HEK293 (cell line): ENCODE measurements around the gene LMO3.

Source experiments
- RBAK ChIP-seq: fragments of 450-650 bp; formaldehyde crosslinking; IDR thresholded peaks from 2 replicates; pipeline ENCODE4 v1.5.1; 2016; ENCODE audit warnings: missing biosample characterization, missing genetic modification characterization
- ZNF184 ChIP-seq: fragments of 450-650 bp; IDR thresholded peaks from 2 replicates; pipeline ENCODE4 v1.5.1; 2018; ENCODE audit warnings: missing biosample characterization, mild to moderate bottlenecking, missing genetic modification characterization
- TF ChIP-seq, protein P1 (sequence below): fragments of 450-650 bp; formaldehyde crosslinking; IDR thresholded peaks from 2 replicates; pipeline ENCODE4 v1.5.1; 2016; ENCODE audit warnings: missing biosample characterization, missing genetic modification characterization
- TF ChIP-seq, protein P2 (sequence below): fragments of 450-650 bp; formaldehyde crosslinking; IDR thresholded peaks from 2 replicates; pipeline ENCODE4 v1.5.1; 2016; ENCODE audit warnings: missing biosample characterization, missing genetic modification characterization
- TF ChIP-seq, protein P3 (sequence below): fragments of 450-650 bp; formaldehyde crosslinking; IDR thresholded peaks from 2 replicates; pipeline ENCODE4 v1.5.1; 2016; ENCODE audit warnings: missing biosample characterization, missing genetic modification characterization, borderline replicate concordance
- TF ChIP-seq, protein P4 (sequence below): fragments of 450-650 bp; formaldehyde crosslinking; IDR thresholded peaks from 2 replicates; pipeline ENCODE4 v1.5.1; 2016; ENCODE audit warnings: missing biosample characterization, missing genetic modification characterization

DNA sequence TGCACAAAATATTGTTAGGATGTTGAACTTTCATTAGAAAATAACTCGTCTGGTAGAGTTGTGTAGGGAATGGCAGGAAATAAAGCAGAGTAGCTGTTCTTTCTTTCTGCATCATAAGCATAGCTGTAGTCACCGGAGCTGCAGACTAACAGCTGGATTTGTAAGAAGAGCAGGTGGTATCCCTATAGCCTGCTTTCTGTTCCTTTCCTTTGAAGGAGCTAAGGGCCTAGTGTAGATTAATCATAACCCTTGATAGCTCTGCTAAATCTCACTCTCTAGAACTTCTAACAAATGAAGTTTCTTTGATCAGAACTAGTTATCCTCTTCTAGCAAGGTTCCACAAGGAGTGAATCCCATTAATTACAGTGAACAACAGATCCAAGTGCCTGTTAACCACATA is 3.5 kb downstream of the LMO3 start:
- TF ChIP-seq, protein P1, sequence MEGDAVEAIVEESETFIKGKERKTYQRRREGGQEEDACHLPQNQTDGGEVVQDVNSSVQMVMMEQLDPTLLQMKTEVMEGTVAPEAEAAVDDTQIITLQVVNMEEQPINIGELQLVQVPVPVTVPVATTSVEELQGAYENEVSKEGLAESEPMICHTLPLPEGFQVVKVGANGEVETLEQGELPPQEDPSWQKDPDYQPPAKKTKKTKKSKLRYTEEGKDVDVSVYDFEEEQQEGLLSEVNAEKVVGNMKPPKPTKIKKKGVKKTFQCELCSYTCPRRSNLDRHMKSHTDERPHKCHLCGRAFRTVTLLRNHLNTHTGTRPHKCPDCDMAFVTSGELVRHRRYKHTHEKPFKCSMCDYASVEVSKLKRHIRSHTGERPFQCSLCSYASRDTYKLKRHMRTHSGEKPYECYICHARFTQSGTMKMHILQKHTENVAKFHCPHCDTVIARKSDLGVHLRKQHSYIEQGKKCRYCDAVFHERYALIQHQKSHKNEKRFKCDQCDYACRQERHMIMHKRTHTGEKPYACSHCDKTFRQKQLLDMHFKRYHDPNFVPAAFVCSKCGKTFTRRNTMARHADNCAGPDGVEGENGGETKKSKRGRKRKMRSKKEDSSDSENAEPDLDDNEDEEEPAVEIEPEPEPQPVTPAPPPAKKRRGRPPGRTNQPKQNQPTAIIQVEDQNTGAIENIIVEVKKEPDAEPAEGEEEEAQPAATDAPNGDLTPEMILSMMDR (tag by site-specific recombination), result no peak
- TF ChIP-seq ZNF184 (tag by site-specific recombination), result no peak
- no peak for TF ChIP-seq RBAK (tag by site-specific recombination)
- TF ChIP-seq, protein P2, sequence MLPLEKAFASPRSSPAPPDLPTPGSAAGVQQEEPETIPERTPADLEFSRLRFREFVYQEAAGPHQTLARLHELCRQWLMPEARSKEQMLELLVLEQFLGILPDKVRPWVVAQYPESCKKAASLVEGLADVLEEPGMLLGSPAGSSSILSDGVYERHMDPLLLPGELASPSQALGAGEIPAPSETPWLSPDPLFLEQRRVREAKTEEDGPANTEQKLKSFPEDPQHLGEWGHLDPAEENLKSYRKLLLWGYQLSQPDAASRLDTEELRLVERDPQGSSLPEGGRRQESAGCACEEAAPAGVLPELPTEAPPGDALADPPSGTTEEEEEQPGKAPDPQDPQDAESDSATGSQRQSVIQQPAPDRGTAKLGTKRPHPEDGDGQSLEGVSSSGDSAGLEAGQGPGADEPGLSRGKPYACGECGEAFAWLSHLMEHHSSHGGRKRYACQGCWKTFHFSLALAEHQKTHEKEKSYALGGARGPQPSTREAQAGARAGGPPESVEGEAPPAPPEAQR (tag by site-specific recombination), result no peak
- TF ChIP-seq, protein P3, sequence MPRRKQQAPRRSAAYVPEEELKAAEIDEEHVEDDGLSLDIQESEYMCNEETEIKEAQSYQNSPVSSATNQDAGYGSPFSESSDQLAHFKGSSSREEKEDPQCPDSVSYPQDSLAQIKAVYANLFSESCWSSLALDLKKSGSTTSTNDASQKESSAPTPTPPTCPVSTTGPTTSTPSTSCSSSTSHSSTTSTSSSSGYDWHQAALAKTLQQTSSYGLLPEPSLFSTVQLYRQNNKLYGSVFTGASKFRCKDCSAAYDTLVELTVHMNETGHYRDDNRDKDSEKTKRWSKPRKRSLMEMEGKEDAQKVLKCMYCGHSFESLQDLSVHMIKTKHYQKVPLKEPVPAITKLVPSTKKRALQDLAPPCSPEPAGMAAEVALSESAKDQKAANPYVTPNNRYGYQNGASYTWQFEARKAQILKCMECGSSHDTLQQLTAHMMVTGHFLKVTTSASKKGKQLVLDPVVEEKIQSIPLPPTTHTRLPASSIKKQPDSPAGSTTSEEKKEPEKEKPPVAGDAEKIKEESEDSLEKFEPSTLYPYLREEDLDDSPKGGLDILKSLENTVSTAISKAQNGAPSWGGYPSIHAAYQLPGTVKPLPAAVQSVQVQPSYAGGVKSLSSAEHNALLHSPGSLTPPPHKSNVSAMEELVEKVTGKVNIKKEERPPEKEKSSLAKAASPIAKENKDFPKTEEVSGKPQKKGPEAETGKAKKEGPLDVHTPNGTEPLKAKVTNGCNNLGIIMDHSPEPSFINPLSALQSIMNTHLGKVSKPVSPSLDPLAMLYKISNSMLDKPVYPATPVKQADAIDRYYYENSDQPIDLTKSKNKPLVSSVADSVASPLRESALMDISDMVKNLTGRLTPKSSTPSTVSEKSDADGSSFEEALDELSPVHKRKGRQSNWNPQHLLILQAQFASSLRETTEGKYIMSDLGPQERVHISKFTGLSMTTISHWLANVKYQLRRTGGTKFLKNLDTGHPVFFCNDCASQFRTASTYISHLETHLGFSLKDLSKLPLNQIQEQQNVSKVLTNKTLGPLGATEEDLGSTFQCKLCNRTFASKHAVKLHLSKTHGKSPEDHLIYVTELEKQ (tag by site-specific recombination), result no peak
- TF ChIP-seq, protein P4, sequence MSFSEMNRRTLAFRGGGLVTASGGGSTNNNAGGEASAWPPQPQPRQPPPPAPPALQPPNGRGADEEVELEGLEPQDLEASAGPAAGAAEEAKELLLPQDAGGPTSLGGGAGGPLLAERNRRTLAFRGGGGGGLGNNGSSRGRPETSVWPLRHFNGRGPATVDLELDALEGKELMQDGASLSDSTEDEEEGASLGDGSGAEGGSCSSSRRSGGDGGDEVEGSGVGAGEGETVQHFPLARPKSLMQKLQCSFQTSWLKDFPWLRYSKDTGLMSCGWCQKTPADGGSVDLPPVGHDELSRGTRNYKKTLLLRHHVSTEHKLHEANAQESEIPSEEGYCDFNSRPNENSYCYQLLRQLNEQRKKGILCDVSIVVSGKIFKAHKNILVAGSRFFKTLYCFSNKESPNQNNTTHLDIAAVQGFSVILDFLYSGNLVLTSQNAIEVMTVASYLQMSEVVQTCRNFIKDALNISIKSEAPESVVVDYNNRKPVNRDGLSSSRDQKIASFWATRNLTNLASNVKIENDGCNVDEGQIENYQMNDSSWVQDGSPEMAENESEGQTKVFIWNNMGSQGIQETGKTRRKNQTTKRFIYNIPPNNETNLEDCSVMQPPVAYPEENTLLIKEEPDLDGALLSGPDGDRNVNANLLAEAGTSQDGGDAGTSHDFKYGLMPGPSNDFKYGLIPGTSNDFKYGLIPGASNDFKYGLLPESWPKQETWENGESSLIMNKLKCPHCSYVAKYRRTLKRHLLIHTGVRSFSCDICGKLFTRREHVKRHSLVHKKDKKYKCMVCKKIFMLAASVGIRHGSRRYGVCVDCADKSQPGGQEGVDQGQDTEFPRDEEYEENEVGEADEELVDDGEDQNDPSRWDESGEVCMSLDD (tag by site-specific recombination), result no peak
